Caco-2 (cell line): ENCODE measurements around the gene RPH3AL. TPM values are rescaled to one million over a fixed set of nuclear protein-coding genes. Genes with fewer than 3 reads are reported as not detected.

Experiments
- BruUV-seq: library from RNA; stranded (reverse); fragments of 400-500 nt; replicated peaks from 2 replicates; lab custom pipeline; 2021; lab: Mats Ljungman, UMichigan
- CTCF ChIA-PET: fragments of 300-600 bp; sonication (Branson Sonifier 250); formaldehyde crosslinking; loops from one replicate; lab custom pipeline; 2022; ENCODE audit warnings: antibody characterized with exemption; lab: Charles Lee
- POLR2A ChIA-PET: fragments of 300-600 bp; sonication (Branson Sonifier 250); formaldehyde crosslinking; loops from one replicate; lab custom pipeline; 2022; ENCODE audit warnings: antibody characterized with exemption; lab: Charles Lee
- DNase-seq, 2 experiments: peaks; one replicate each; pipeline versions ENCODE4 v3.0.0 to v3.0.0-alpha.2; 2020 to 2022
- H3K27me3 ChIP-seq: replicated peaks from 2 replicates; pipeline ENCODE4 v1.6.0; 2011; ENCODE audit warnings: low read length; ENCODE audit not compliant: control insufficient read depth, insufficient read depth
- H3K36me3 ChIP-seq: 2 replicates; pipeline ENCODE4 v1.5.1; 2011; ENCODE audit warnings: low read length; ENCODE audit not compliant: control insufficient read depth, insufficient read depth
- H3K4me1 ChIP-seq: fragments of 250-450 bp; sonication (Bioruptor Pico); 2 replicates; pipeline ENCODE4 v1.5.1; 2020; ENCODE audit warnings: mild to moderate bottlenecking
- H3K4me3 ChIP-seq: 2 replicates; pipeline ENCODE4 v1.5.1; 2011; ENCODE audit warnings: low read depth, mild to moderate bottlenecking, control low read depth, low read length
- H3K9me3 ChIP-seq: fragments of 250-450 bp; sonication (Bioruptor Pico); 2 replicates; pipeline ENCODE4 v1.5.1; 2020; ENCODE audit warnings: mild to moderate bottlenecking, moderate library complexity
- H3K27ac Mint-ChIP-seq: one replicate; pipeline ENCODE4 v1.8.0; 2022; ENCODE audit warnings: mixed read lengths; ENCODE audit not compliant: unreplicated experiment
- H3K27me3 Mint-ChIP-seq: one replicate; pipeline ENCODE4 v1.8.0; 2022; ENCODE audit warnings: mixed read lengths; ENCODE audit not compliant: insufficient read depth, unreplicated experiment
- H3K36me3 Mint-ChIP-seq: one replicate; pipeline ENCODE4 v1.8.0; 2022; ENCODE audit warnings: mild to moderate bottlenecking, mixed read lengths; ENCODE audit not compliant: insufficient read depth, unreplicated experiment
- H3K4me1 Mint-ChIP-seq: one replicate; pipeline ENCODE4 v1.8.0; 2022; ENCODE audit warnings: low read depth, mixed read lengths; ENCODE audit not compliant: unreplicated experiment
- H3K4me3 Mint-ChIP-seq: one replicate; pipeline ENCODE4 v1.8.0; 2022; ENCODE audit warnings: mild to moderate bottlenecking, moderate library complexity, mixed read lengths; ENCODE audit not compliant: unreplicated experiment
- H3K9me3 Mint-ChIP-seq: one replicate; pipeline ENCODE4 v1.8.0; 2022; ENCODE audit warnings: mixed read lengths; ENCODE audit not compliant: unreplicated experiment
- intact Hi-C: fragments of 100-400 bp; cut with micrococcal nuclease; formaldehyde crosslinking; loops from one replicate; pipeline ENCODE4 v1.10.0; 2022; ENCODE audit not compliant: unreplicated experiment
- total RNA-seq: library from RNA; stranded (reverse); gene quantifications from 2 replicates; pipeline ENCODE4 v1.2.3, GENCODE V29; 2022
- TF ChIP-seq, protein P1 (sequence below), 2 experiments: fragments of 200-600 bp in 1 of 2; IDR thresholded peaks; 1 replicate in 1 of 2; 2 replicates in 1 of 2; pipeline versions ENCODE4 v1.5.1 to v1.8.0; 2011 to 2022; ENCODE audit warnings: antibody characterized with exemption in 1 of 2, control low read depth in 1 of 2, inconsistent platforms in 1 of 2, low read depth in 1 of 2, low read length in 1 of 2, mild to moderate bottlenecking in 1 of 2, moderate library complexity in 1 of 2; ENCODE audit not compliant: insufficient read depth in 1 of 2, severe bottlenecking in 1 of 2, unreplicated experiment in 1 of 2

Gene RPH3AL
- total RNA-seq, 1 experiment from 2014 or later = 36.0 TPM

DNA sequence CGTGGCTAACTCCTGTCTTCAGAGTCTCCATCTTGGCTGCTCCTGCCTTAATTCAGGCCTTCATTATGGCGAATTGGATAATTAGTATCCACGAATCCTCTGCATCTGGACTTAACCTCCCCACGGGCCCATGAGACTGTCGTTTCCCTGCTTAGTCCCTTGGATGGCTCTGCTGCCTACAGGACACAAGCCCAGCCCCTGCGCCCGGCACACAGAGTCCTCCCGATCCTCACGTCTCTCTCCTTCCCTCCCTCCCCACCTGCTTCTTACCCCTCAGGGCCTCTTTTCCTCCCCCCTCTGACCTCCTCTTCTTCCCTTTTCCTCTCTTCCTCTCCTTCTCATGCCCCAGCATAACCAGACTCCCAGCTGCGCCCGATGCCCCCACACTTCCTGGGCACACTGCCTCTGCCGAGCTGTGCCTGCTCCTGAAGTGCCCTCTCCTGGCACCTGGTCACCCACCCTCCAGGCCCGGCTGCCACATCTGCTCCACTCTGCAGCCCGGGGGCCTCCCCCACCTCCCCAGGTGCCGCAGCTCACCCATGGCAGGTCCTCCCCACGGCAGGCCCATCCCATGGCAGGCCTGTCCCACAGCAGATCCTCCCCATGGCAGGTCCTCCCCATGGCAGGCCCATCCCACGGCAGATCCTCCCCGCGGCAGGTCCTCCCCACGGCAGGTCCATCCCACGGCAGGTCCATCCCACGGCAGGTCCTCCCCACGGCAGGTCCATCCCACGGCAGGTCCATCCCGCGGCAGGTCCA, 45.9 kb downstream of the RPH3AL start:
- BruUV-seq = no TSS peak
- Mint-ChIP-seq H3K4me1 (no peaks in the 10 kb centered on the region), H3K9me3 (no peaks in the 10 kb centered on the region), H3K27ac (no peak overlapping the region), H3K4me3 (no peak overlapping the region), H3K27me3 (no peaks in the 10 kb centered on the region), H3K36me3 (peaks cover 13% of the 10 kb centered on the region)
- intact Hi-C loops = loop anchor here (5.0 kb wide), 1 partner anchor 81 kb away; no protein-coding TSS in a partner anchor
- TF ChIP-seq, protein P1, sequence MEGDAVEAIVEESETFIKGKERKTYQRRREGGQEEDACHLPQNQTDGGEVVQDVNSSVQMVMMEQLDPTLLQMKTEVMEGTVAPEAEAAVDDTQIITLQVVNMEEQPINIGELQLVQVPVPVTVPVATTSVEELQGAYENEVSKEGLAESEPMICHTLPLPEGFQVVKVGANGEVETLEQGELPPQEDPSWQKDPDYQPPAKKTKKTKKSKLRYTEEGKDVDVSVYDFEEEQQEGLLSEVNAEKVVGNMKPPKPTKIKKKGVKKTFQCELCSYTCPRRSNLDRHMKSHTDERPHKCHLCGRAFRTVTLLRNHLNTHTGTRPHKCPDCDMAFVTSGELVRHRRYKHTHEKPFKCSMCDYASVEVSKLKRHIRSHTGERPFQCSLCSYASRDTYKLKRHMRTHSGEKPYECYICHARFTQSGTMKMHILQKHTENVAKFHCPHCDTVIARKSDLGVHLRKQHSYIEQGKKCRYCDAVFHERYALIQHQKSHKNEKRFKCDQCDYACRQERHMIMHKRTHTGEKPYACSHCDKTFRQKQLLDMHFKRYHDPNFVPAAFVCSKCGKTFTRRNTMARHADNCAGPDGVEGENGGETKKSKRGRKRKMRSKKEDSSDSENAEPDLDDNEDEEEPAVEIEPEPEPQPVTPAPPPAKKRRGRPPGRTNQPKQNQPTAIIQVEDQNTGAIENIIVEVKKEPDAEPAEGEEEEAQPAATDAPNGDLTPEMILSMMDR (IDR thresholded peaks at IDR 0.05; ENCODE audit: insufficient read depth in 1 of 2, low read depth in 1 of 2, low read length in 1 of 2, severe bottlenecking in 1 of 2, unreplicated experiment in 1 of 2) = no peak
- no peaks in the 10 kb centered on the region for H3K27me3 ChIP-seq
- H3K4me1 ChIP-seq = no peaks in the 10 kb centered on the region
- no peaks in the 10 kb centered on the region; the same call in none of the 2 replicates for H3K36me3 ChIP-seq
- H3K9me3 ChIP-seq = no peaks in the 10 kb centered on the region
- DNase-seq = no peak
- no peak overlapping the region for H3K4me3 ChIP-seq
- ChIA-PET POLR2A (no interaction called here), CTCF (no interaction called here)

DNA sequence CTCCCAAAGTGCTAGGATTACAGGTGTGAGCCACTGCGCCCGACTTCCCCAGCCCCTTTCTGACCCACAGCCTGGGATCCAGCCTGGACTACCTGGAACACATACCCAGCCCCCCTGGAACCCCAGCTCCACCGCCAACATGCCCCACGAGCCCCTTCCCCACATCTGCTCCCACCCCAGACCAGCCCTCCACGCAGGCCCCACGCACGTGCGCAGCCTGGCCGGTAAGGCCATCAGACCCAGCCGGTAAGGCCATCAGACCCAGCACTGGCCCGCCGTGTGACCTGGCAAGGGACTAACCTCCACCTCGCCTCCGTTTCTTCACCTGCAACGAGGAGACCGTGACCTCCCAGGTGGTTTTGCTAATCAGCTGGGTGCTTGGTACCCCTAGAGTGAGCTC, 46.5 kb downstream of the RPH3AL start:
- H3K9me3 Mint-ChIP-seq = no peaks in the 10 kb centered on the region

More for the DNA sequence above, 46.5 kb downstream of the RPH3AL start:
- Mint-ChIP-seq H3K4me3 (no peak overlapping the region), H3K36me3 (peaks cover 19% of the 10 kb centered on the region), H3K27me3 (no peaks in the 10 kb centered on the region), H3K27ac (no peak overlapping the region), H3K4me1 (no peaks in the 10 kb centered on the region)
- no peaks in the 10 kb centered on the region; the same call in none of the 2 replicates for H3K36me3 ChIP-seq
- TF ChIP-seq, protein P1 (IDR thresholded peaks at IDR 0.05; ENCODE audit: insufficient read depth in 1 of 2, low read depth in 1 of 2, low read length in 1 of 2, severe bottlenecking in 1 of 2, unreplicated experiment in 1 of 2) = no peak
- no peaks in the 10 kb centered on the region for H3K4me1 ChIP-seq
- POLR2A ChIA-PET = no interaction called here
- H3K27me3 ChIP-seq = no peaks in the 10 kb centered on the region
- DNase-seq = no peak
- CTCF ChIA-PET = no interaction called here
- intact Hi-C loops = loop anchor here (5.0 kb wide), 1 partner anchor 81 kb away; no protein-coding TSS in a partner anchor
- H3K4me3 ChIP-seq = no peak overlapping the region
- H3K9me3 ChIP-seq = no peaks in the 10 kb centered on the region
- BruUV-seq = no TSS peak
